Measurements from ENCODE around the gene ZGPAT. TPM values are rescaled to one million over a fixed set of nuclear protein-coding genes. Genes with fewer than 3 reads are reported as not detected.

ZGPAT gene
- total and polyA plus RNA-seq, 2 of the 4 experiments (the other 2 are of a cell fraction), result 13.4 to 20.2 TPM

GRCh38 chr20:63688228-63689045, 19.4 kb upstream of the ZGPAT start (continued):
- TF ChIP-seq BHLHE40 (IDR thresholded peaks at IDR 0.05; ENCODE audit: low read depth, low read length), result no peak

- H2BK20ac ChIP-seq (ENCODE audit: low read depth, low read length), result no peak overlapping the region
- H3K36me3 ChIP-seq (ENCODE audit: control insufficient read depth, insufficient read depth, low read length), result peaks cover 3% of the 10 kb centered on the region; the same call in 1 of the 2 replicates
- DNase-seq (no peak), ATAC-seq (ENCODE audit: low read depth) (no peak)
- no peaks in the 10 kb centered on the region for H3K9me3 ChIP-seq (ENCODE audit: control insufficient read depth, insufficient read depth, low read length)
- H3K4me3 ChIP-seq (ENCODE audit: insufficient read depth, low read depth, low read length), result no peak overlapping the region
- H3K27ac ChIP-seq (ENCODE audit: insufficient read depth, low read length), result no peak overlapping the region
- ChIA-PET CTCF (no interaction called here), POLR2A (ENCODE audit: unreplicated experiment) (no interaction called here)
- H3K18ac ChIP-seq (ENCODE audit: low read depth, low read length), result no peak overlapping the region
- no peak overlapping the region for H2BK15ac ChIP-seq (ENCODE audit: low read depth, low read length)
- peaks cover 14% of the 10 kb centered on the region for H3K9me1 ChIP-seq (ENCODE audit: insufficient read depth, low read length)
- in situ Hi-C loops (cut with MboI; ENCODE audit: low sequenced_read_pairs), result no loop called here
- no peak overlapping the region for H3K23ac ChIP-seq (ENCODE audit: low read depth, low read length)
- H3K56ac ChIP-seq (ENCODE audit: extremely low read depth, insufficient read depth, low read length), result no peak overlapping the region
- no peak overlapping the region for H4K5ac ChIP-seq (ENCODE audit: low read depth, low read length)
- H3K9ac ChIP-seq (ENCODE audit: low read depth, low read length), result no peak overlapping the region
- H3K4me2 ChIP-seq (ENCODE audit: low read depth, low read length), result no peak overlapping the region
- H4K91ac ChIP-seq (ENCODE audit: insufficient read depth, low read depth, low read length), result no peak overlapping the region; the same call in 1 of the 2 replicates
- H4K20me1 ChIP-seq (ENCODE audit: insufficient read depth, low read length), result no peaks in the 10 kb centered on the region
- H3K14ac ChIP-seq (replicated peaks; ENCODE audit: low read depth, low read length), result no peak overlapping the region
- H2BK5ac ChIP-seq (ENCODE audit: low read depth, low read length, poor library complexity, severe bottlenecking), result no peak overlapping the region
- H4K8ac ChIP-seq (ENCODE audit: low read depth in 2 of 2, low read length in 2 of 2), result no peak overlapping the region
- H2AFZ ChIP-seq (replicated peaks; ENCODE audit: low read length, poor library complexity), result peak overlapping the region; percentile 21
- H2BK120ac ChIP-seq (ENCODE audit: low read depth, low read length), result no peak overlapping the region
- H3K79me1 ChIP-seq (ENCODE audit: low read depth in 1 of 2, low read length in 2 of 2), result peaks cover 0 to 26% of the 10 kb centered on the region in 2 experiments; a peak in 2 of 4 replicates
- dilution Hi-C loops (cut with HindIII; ENCODE audit: low sequenced_read_pairs, unreplicated experiment), result no loop called here
- intact Hi-C loops (cut with micrococcal nuclease), result no loop called here
- no peaks in the 10 kb centered on the region for H3K27me3 ChIP-seq (ENCODE audit: control insufficient read depth, insufficient read depth, low read length)
- H2AK5ac ChIP-seq (ENCODE audit: low read depth, low read length), result no peak overlapping the region; the same call in 1 of the 2 replicates
- 96% methylated on average over 21 of the region's 44 CpGs; no CpG with 5 or more reads in 1 of the 2 experiments for WGBS, 2 experiments (ENCODE audit: extremely low coverage in 2 of 2, insufficient read length in 1 of 2)
- H3K4ac ChIP-seq (ENCODE audit: low read depth, low read length), result no peak overlapping the region
- H3K4me1 ChIP-seq (ENCODE audit: control insufficient read depth, insufficient read depth, low read length), result peaks cover 15% of the 10 kb centered on the region
- BruUV-seq (replicated peaks), result no TSS peak
- peak overlapping the region; percentile 50 for H2AK9ac ChIP-seq (replicated peaks; ENCODE audit: low read depth, low read length, poor library complexity)
- no peak for TF ChIP-seq SMC3 (IDR thresholded peaks at IDR 0.05; ENCODE audit: low read depth, low read length)
- TF ChIP-seq USF2 (IDR thresholded peaks at IDR 0.05; ENCODE audit: low read depth, low read length), result no peak
- TF ChIP-seq MAZ (IDR thresholded peaks at IDR 0.05; ENCODE audit: borderline replicate concordance, low read depth, low read length), result no peak
- no peak for TF ChIP-seq CEBPB (IDR thresholded peaks at IDR 0.05; ENCODE audit: low read depth, low read length)
- TF ChIP-seq RFX5 (IDR thresholded peaks at IDR 0.05; ENCODE audit: low read depth, low read length), result no peak
- no peak for TF ChIP-seq POLR2A (IDR thresholded peaks at IDR 0.05; ENCODE audit: low read depth, low read length)
- no peak for TF ChIP-seq MXI1 (IDR thresholded peaks at IDR 0.05; ENCODE audit: borderline replicate concordance, low read depth, low read length)
- no peak for TF ChIP-seq CHD1 (IDR thresholded peaks at IDR 0.05; ENCODE audit: low read depth, low read length)
- TF ChIP-seq RAD21 (IDR thresholded peaks at IDR 0.05; ENCODE audit: low read length), result no peak
- no peak for TF ChIP-seq ELK1 (IDR thresholded peaks at IDR 0.05; ENCODE audit: borderline replicate concordance, low read depth, low read length)
Measured at GRCh38 chr20:63689046-63690002, 18.5 kb upstream of the ZGPAT start.

Data from IMR-90 (cell line).